Aorta (tissue), 5 donors: ENCODE results near the gene SPDEF. TPM values are rescaled to one million over a fixed set of nuclear protein-coding genes. Genes with fewer than 3 reads are reported as not detected.

Source experiments
- ATAC-seq: fragments of 200-7000 bp; cut with Tn5 transposase; one replicate; pipeline ENCODE4 v1.9.1; 2022; ENCODE audit warnings: moderate library complexity; ENCODE audit not compliant: low FRiP score
- DNase-seq, 2 donors: peaks; one replicate each; pipeline ENCODE4 v3.0.0-alpha.2; 2020
- H3K27ac ChIP-seq, 2 donors: one replicate each; pipeline ENCODE4 v1.5.1; 2013; ENCODE audit warnings: low read length in 2 of 2, mild to moderate bottlenecking in 2 of 2, moderate library complexity in 2 of 2, control low read depth in 1 of 2, inconsistent platforms in 1 of 2, low read depth in 1 of 2
- H3K27me3 ChIP-seq, 2 donors: one replicate each; pipeline ENCODE4 v1.6.1; 2013; ENCODE audit warnings: control low read depth in 1 of 2, low read length in 1 of 2, mild to moderate bottlenecking in 1 of 2, moderate library complexity in 1 of 2; ENCODE audit not compliant: insufficient read depth in 2 of 2, control insufficient read depth in 1 of 2
- H3K36me3 ChIP-seq, 2 donors: one replicate each; pipeline ENCODE4 v1.6.1; 2013; ENCODE audit warnings: control low read depth in 1 of 2, low read length in 1 of 2, mild to moderate bottlenecking in 1 of 2; ENCODE audit not compliant: insufficient read depth in 2 of 2, control insufficient read depth in 1 of 2
- H3K4me1 ChIP-seq, 2 donors: one replicate each; pipeline ENCODE4 v1.6.1; 2013; ENCODE audit warnings: low read length in 2 of 2, control low read depth in 1 of 2, mild to moderate bottlenecking in 1 of 2, moderate library complexity in 1 of 2; ENCODE audit not compliant: insufficient read depth in 2 of 2, control insufficient read depth in 1 of 2
- H3K4me3 ChIP-seq, 2 donors: one replicate each; pipeline ENCODE4 v1.5.1; 2013; ENCODE audit warnings: low read length in 2 of 2, control low read depth in 1 of 2, mild to moderate bottlenecking in 1 of 2
- H3K9me3 ChIP-seq: one replicate; pipeline ENCODE4 v1.6.1; 2013; ENCODE audit warnings: mild to moderate bottlenecking, low read length; ENCODE audit not compliant: control insufficient read depth
- WGBS, 2 donors: extraction: QIAGEN DNeasy Blood & Tissue Kit; methylation state at CpG; one replicate each; pipeline ENCODE4 v1.1.7; 2013; 5-methylcytosine and 5-hydroxymethylcytosine counted together
- intact Hi-C, 2 donors: fragments of 100-400 bp; cut with DNase I; formaldehyde crosslinking; loops; one replicate each; pipeline versions ENCODE4 v1.14.2 to v1.15.0; 2022
- polyA plus RNA-seq, 2 donors: library from polyadenylated mRNA; stranded (reverse); fragments of 200-250 nt; gene quantifications; one replicate each; pipeline ENCODE4 v1.2.3, GENCODE V29; 2013
- total RNA-seq, 2 donors: library from RNA; stranded (reverse); fragmentation: NEBNext Ultra II Directional; extraction: Animal tissue kit (Norgen Biotek cat#: 25700); gene quantifications; one replicate each; pipeline ENCODE4 v1.2.1, GENCODE V29; 2021
- donor health status: healthy with polysubstance abuse.
- donor health status: Bipolar disorder and iron deficiency.
- donor health status: DM: no; HTN: no; CAD: no.
- donor health status: DM: no; HTN: no; CAD: no.
- donor health status: DM: yes; HTN: yes; CAD: no.

Gene SPDEF
- total and polyA plus RNA-seq, 4 donors: 0.23 to 3.0 (median 0.67) TPM; not detected in 1

- no peak overlapping the region for H3K27ac ChIP-seq
- intact Hi-C loops: no loop called here
Observed at GRCh38 chr6:34596798-34597197, 40.7 kb upstream of the SPDEF start.

DNA sequence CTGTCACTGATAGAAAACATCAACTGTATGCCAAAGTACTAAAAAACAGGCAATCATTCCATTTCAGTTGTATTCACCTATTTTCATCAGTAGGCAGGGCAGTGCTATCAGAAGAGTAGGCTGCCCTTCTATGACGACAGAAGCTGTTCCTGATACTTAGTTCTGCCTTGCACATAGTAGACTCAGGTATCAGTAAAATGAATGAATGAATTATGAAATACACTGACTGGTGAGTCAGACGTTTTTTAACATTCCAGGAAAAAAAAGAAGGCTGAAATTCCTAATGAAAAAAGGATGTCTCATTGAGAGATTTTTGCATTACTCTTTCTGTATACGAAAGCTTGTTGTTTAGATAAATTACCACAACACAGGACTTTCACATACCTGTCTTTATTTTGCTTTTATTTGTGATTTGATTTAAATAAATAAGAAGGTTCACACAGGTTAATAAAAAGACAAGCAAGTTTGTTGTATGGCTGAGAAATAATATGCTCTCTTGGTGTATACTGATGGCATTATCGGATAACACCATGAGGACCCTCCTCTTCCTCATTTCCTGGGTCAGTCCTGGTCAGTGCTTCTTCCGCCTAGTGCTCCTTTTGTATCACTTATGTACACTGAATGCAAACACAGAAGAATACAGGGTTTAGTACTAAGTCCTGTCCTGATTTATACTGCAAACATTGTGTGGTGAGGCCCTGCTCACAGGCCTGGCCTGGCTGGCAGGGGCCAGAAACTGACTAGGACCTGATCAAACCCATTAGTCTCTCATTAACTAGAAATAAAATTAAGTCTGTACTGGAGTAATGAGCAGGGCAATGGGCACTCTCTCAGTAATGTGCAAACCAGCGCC, 39.4 kb upstream of the SPDEF start:
- no peak overlapping the region for H3K27ac ChIP-seq
- 70 to 71% methylated on average over 6 of the region's 6 CpGs for WGBS, 2 donors
- peaks cover 0 to 9% of the 10 kb centered on the region in 2 donors for H3K4me1 ChIP-seq

More at GRCh38 chr6:34596798-34597197, 40.7 kb upstream of the SPDEF start:
- no peak overlapping the region for H3K4me3 ChIP-seq
- ATAC-seq (no peak), DNase-seq (no peak)
- no peaks in the 10 kb centered on the region for H3K36me3 ChIP-seq
- peaks cover 0 to 9% of the 10 kb centered on the region in 2 donors for H3K4me1 ChIP-seq
- WGBS, 2 donors: 62 to 68% methylated on average over 1 of the region's 1 CpG
- H3K27me3 ChIP-seq: no peaks in the 10 kb centered on the region
- no peaks in the 10 kb centered on the region for H3K9me3 ChIP-seq

DNA sequence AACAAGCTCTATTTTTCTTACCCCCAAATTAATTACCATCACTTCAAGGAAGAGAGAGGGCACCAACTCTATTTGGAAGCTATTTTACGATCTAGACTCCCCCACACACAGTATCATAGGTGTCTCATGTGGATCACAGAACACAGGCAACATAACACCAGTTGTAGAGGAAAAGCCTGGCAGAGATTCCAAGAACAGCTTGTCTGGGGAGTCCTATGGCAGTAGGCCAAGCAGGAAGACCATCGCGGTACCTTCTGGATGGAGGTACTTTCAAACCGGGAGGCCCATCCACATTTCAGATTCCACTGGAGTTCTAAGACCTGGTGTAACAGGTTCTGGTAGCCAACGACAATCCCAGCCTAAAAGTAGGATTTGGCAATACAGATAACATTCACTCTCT, 37.6 kb upstream of the SPDEF start:
- H3K9me3 ChIP-seq: no peaks in the 10 kb centered on the region
- intact Hi-C loops: no loop called here
- no peak overlapping the region for H3K4me3 ChIP-seq
- no peak for ATAC-seq
- DNase-seq: no peak
- peaks cover 0 to under 1% of the 10 kb centered on the region in 2 donors for H3K4me1 ChIP-seq
- H3K27me3 ChIP-seq: no peaks in the 10 kb centered on the region
- peaks cover 0 to 5% of the 10 kb centered on the region in 2 donors for H3K36me3 ChIP-seq
- no peak overlapping the region for H3K27ac ChIP-seq
- 77 to 82% methylated on average over 5 of the region's 5 CpGs for WGBS, 2 donors

More for the DNA sequence above, 39.4 kb upstream of the SPDEF start:
- Histone ChIP-seq H3K36me3 (no peaks in the 10 kb centered on the region), H3K9me3 (no peaks in the 10 kb centered on the region), H3K27me3 (no peaks in the 10 kb centered on the region), H3K4me3 (no peak overlapping the region)
- ATAC-seq (no peak), DNase-seq (no peak)
- intact Hi-C loops: no loop called here

DNA sequence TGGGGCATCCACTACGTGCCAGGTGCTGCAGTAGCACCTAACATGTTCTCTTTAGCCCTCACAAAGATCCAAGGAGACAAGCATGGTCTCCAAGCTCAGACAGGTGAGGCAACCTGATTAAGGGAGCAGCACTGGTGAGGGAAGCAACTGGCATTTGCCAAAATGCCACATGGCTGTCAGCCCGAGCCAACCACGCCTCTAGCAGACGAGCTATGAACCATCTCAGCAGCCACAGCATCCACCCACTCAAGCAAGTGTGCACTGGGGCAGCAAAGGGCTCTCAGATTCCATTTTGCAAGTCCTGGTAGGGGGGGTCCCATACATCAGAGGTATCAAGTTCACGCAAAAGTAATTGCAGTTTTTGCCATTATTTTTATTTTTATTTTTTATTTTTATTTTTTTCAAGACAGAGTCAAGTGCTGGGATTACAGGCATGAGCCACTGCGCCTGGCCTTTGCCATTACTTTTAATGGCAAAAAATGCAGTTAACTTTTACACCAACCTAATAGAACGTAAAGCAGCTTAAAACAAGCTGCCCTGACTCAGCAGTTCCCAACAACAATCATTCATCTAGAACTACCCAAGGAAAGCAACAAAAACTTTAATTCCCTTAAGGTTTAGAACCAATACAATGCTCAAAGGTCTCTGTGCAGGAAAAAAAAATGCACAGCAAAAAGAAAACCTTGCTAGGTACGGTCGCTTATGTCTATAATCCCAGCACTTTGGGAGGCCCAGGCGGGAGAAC, 36.3 kb upstream of the SPDEF start:
- 83 to 87% methylated on average over 10 of the region's 10 CpGs for WGBS, 2 donors
- H3K36me3 ChIP-seq: peaks cover 0 to 5% of the 10 kb centered on the region in 2 donors
- ATAC-seq: no peak
- intact Hi-C loops: no loop called here
- no peak overlapping the region for H3K27ac ChIP-seq
- H3K4me1 ChIP-seq: no peaks in the 10 kb centered on the region
- no peaks in the 10 kb centered on the region for H3K27me3 ChIP-seq
- H3K4me3 ChIP-seq: no peak overlapping the region
- no peak for DNase-seq
- H3K9me3 ChIP-seq: no peaks in the 10 kb centered on the region

DNA sequence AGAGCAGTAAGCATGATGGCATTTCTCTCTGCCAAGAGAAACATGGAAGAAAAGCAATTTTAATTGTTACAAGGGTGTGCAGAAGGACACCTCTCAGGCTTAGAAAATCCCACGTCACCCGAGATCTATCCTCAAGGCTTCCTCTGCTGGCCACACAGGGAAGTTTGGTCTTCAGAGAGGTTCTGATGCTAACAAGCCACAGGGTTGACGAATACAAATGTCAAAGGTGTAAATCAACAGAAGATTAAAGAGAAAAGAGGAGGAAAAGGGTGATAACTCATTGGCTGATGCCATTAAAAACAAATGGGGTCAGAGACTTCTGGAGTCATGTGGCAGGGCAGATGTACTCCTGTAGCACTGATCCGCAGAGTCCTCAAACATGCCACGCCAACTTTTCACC, 33.6 kb upstream of the SPDEF start:
- Histone ChIP-seq H3K36me3 (peaks cover 0 to 5% of the 10 kb centered on the region in 2 donors), H3K27me3 (no peaks in the 10 kb centered on the region), H3K4me3 (no peak overlapping the region), H3K9me3 (no peaks in the 10 kb centered on the region), H3K27ac (no peak overlapping the region), H3K4me1 (no peaks in the 10 kb centered on the region)
- intact Hi-C loops: no loop called here
- ATAC-seq: no peak
- WGBS, 2 donors: 60 to 73% methylated on average over 5 of the region's 5 CpGs
- DNase-seq: no peak

- Histone ChIP-seq H3K4me1 (no peaks in the 10 kb centered on the region), H3K9me3 (no peaks in the 10 kb centered on the region), H3K27ac (no peak overlapping the region), H3K36me3 (peaks cover 0 to 5% of the 10 kb centered on the region in 2 donors), H3K27me3 (no peaks in the 10 kb centered on the region), H3K4me3 (no peak overlapping the region)
- WGBS, 2 donors: 91 to 96% methylated on average over 2 of the region's 2 CpGs
- DNase-seq (no peak), ATAC-seq (no peak)
- intact Hi-C loops: no loop called here
Observed at GRCh38 chr6:34589140-34589539, 33.0 kb upstream of the SPDEF start.

- no peak for DNase-seq
- Histone ChIP-seq H3K9me3 (no peaks in the 10 kb centered on the region), H3K4me3 (no peak overlapping the region), H3K4me1 (no peaks in the 10 kb centered on the region), H3K27ac (no peak overlapping the region), H3K36me3 (peaks cover 0 to 5% of the 10 kb centered on the region in 2 donors), H3K27me3 (no peaks in the 10 kb centered on the region)
- intact Hi-C loops: no loop called here
- WGBS, 2 donors: 95 to 98% methylated on average over 2 of the region's 2 CpGs
- ATAC-seq: no peak
Observed at GRCh38 chr6:34587851-34588250, 31.7 kb upstream of the SPDEF start.

DNA sequence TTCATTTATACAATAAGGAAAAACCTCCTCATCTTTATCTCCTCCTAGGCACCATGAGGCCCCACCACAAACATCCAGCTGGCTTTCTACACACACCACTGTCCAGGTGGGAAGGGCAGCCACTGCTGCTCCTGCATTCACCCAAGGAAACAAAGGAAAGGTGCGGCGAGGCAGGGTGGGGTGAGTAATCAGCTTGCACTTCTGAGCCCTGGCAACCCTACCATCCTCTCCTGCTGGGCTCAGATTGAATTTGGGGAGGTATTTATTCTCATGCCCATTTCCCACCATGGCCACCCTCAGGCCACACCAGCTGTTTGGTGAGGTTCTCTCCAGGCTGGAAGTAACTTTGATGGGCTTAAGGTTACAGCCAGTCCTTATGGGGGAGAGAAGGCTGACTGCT, 31.2 kb upstream of the SPDEF start:
- Histone ChIP-seq H3K4me3 (no peak overlapping the region), H3K9me3 (no peaks in the 10 kb centered on the region), H3K27me3 (no peaks in the 10 kb centered on the region), H3K4me1 (no peaks in the 10 kb centered on the region), H3K27ac (no peak overlapping the region), H3K36me3 (peaks cover 0 to 5% of the 10 kb centered on the region in 2 donors)
- intact Hi-C loops: no loop called here
- 90 to 100% methylated on average over 2 of the region's 2 CpGs for whole genome bisulfite sequencing, 2 donors
- DNase-seq (no peak), ATAC-seq (no peak)
